ENCODE measurements around the gene BRD4.
A peak's percentile ranks its signal among the peaks of the same experiment; 100 is the strongest.

The BRD4 gene

GRCh38 chr19:15320116-15320515 lies 12.2 kb downstream of the BRD4 start:
- no peak for TF ChIP-seq CTCF (conservative IDR thresholded peaks at IDR 0.05; ENCODE audit: control insufficient read depth, insufficient read depth, low read depth, low read length)
- peak; percentile 73 for DNase-seq (ENCODE audit: low read depth)
- no peak overlapping the region for H3K4me3 ChIP-seq (ENCODE audit: control insufficient read depth, low read depth, low read length)

GRCh38 chr19:15318241-15318691 lies 14.1 kb downstream of the BRD4 start:
- no peak for DNase-seq (ENCODE audit: low read depth)
- no peak for TF ChIP-seq CTCF (conservative IDR thresholded peaks at IDR 0.05; ENCODE audit: control insufficient read depth, insufficient read depth, low read depth, low read length)
- no peak overlapping the region for H3K4me3 ChIP-seq (ENCODE audit: control insufficient read depth, low read depth, low read length)

GRCh38 chr19:15317392-15318071 lies 14.8 kb downstream of the BRD4 start:
- no peak overlapping the region for H3K4me3 ChIP-seq (ENCODE audit: control insufficient read depth, low read depth, low read length)
- no peak for TF ChIP-seq CTCF (conservative IDR thresholded peaks at IDR 0.05; ENCODE audit: control insufficient read depth, insufficient read depth, low read depth, low read length)
- DNase-seq (ENCODE audit: low read depth), result no peak

GRCh38 chr19:15316498-15316897 lies 15.8 kb downstream of the BRD4 start:
- H3K4me3 ChIP-seq (ENCODE audit: control insufficient read depth, low read depth, low read length), result no peak overlapping the region
- DNase-seq (ENCODE audit: low read depth), result no peak
- TF ChIP-seq CTCF (conservative IDR thresholded peaks at IDR 0.05; ENCODE audit: control insufficient read depth, insufficient read depth, low read depth, low read length), result no peak

GRCh38 chr19:15315101-15315500 lies 17.2 kb downstream of the BRD4 start:
- TF ChIP-seq CTCF (conservative IDR thresholded peaks at IDR 0.05; ENCODE audit: control insufficient read depth, insufficient read depth, low read depth, low read length), result no peak
- no peak overlapping the region for H3K4me3 ChIP-seq (ENCODE audit: control insufficient read depth, low read depth, low read length)
- DNase-seq (ENCODE audit: low read depth), result no peak

- H3K4me3 ChIP-seq (ENCODE audit: control insufficient read depth, low read depth, low read length), result no peak overlapping the region
- no peak for DNase-seq (ENCODE audit: low read depth)
- no peak for TF ChIP-seq CTCF (conservative IDR thresholded peaks at IDR 0.05; ENCODE audit: control insufficient read depth, insufficient read depth, low read depth, low read length)
Observed at GRCh38 chr19:15313649-15314279, 18.6 kb downstream of the BRD4 start.

Measured in fibroblast of mammary gland (primary cell).